ENCODE data around the gene GPC6.

GRCh38 chr13:94031609-94032008 lies 805.0 kb downstream of the GPC6 start:
- no peak for TF ChIP-seq CTCF (IDR thresholded peaks at IDR 0.05; ENCODE audit: low read depth, low read length, missing input control)
- no peak for TF ChIP-seq SP1 (IDR thresholded peaks at IDR 0.05)
- TF ChIP-seq REST (IDR thresholded peaks at IDR 0.05) = no peak
- TF ChIP-seq RAD21 (IDR thresholded peaks at IDR 0.05) = peak in 1 of 2 donors; percentile 5
- TF ChIP-seq YY1 (IDR thresholded peaks at IDR 0.05) = no peak
- TF ChIP-seq MAX (IDR thresholded peaks at IDR 0.05) = no peak
- TF ChIP-seq JUND (IDR thresholded peaks at IDR 0.05) = no peak
- no peak for TF ChIP-seq ATF3 (IDR thresholded peaks at IDR 0.05)
- TF ChIP-seq NR2F2 (IDR thresholded peaks at IDR 0.05) = no peak
- TF ChIP-seq ZBTB33 (IDR thresholded peaks at IDR 0.05) = no peak
- TF ChIP-seq TAF1 (conservative IDR thresholded peaks at IDR 0.05) = no peak
- TF ChIP-seq RXRA (IDR thresholded peaks at IDR 0.05) = peak in 1 of 2 donors; percentile 29
- TF ChIP-seq FOXA1 (IDR thresholded peaks at IDR 0.05) = no peak
- no peak for TF ChIP-seq EGR1 (IDR thresholded peaks at IDR 0.05; ENCODE audit: low read depth in 2 of 2)

All from liver (tissue), 3 donors.